GM12872 (cell line): ENCODE data around the gene CLTC.

Experiments used
- TF ChIP-seq, protein P1 (sequence below): IDR thresholded peaks from 3 replicates; pipeline ENCODE4 v1.5.1; 2011; ENCODE audit warnings: low read depth, mild to moderate bottlenecking, low read length, moderate library complexity; ENCODE audit not compliant: insufficient read depth

CLTC gene

GRCh38 chr17:59688496-59688895 lies 68.8 kb downstream of the CLTC start:
- TF ChIP-seq, protein P1, sequence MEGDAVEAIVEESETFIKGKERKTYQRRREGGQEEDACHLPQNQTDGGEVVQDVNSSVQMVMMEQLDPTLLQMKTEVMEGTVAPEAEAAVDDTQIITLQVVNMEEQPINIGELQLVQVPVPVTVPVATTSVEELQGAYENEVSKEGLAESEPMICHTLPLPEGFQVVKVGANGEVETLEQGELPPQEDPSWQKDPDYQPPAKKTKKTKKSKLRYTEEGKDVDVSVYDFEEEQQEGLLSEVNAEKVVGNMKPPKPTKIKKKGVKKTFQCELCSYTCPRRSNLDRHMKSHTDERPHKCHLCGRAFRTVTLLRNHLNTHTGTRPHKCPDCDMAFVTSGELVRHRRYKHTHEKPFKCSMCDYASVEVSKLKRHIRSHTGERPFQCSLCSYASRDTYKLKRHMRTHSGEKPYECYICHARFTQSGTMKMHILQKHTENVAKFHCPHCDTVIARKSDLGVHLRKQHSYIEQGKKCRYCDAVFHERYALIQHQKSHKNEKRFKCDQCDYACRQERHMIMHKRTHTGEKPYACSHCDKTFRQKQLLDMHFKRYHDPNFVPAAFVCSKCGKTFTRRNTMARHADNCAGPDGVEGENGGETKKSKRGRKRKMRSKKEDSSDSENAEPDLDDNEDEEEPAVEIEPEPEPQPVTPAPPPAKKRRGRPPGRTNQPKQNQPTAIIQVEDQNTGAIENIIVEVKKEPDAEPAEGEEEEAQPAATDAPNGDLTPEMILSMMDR = no peak

DNA sequence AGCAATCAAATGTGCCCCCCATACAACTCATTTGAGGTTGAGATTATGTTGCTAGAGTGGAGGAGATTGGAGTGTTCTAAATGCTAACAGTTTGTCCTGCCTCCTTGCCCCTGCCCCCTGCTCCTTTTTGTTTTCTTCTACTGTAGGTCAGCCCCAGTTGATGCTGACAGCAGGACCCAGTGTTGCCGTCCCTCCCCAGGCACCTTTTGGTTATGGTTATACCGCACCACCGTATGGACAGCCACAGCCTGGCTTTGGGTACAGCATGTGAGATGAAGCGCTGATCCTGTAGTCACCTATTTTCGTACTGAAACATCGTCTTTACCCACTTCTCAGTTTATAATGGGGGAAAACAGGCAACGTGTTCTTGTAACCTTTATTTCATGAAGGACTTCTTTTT lies 73.9 kb downstream of the CLTC start:
- TF ChIP-seq, protein P1 = no peak

GRCh38 chr17:59694344-59694743 lies 74.6 kb downstream of the CLTC start:
- TF ChIP-seq, protein P1 = no peak

DNA sequence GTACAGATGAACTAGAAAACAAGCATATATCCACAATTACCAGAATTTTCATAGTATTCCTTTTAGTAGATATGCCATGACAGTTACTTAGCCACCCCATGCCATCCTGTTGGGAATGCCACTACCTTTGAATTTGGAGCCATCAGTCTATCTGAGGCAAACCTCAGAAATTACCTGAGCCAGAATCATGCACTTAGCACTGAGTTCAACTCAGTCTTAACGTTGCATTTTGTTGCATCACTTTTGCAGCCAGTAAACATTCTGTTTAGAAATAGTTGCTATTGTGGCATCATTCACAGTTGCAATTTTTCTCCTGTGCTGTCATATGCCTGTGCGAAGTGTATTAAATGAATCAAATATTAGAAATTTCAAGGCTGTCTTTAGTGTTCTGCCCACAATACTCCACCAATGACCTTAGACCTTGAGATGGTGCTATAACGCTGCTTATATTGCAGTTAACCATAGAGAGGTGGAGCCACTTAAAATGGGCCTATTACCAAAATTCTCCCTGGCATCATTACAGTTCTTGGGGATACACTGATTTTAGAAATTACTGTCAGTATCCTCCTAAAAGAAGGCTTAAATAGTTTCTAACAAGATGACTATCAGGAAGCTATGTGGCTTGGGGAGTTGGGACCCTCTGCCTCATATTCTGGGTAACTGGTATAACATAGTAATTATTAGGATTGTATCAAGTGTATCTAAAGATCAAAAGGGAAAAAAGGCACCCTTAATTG lies 76.4 kb downstream of the CLTC start:
- TF ChIP-seq, protein P1 = no peak

DNA sequence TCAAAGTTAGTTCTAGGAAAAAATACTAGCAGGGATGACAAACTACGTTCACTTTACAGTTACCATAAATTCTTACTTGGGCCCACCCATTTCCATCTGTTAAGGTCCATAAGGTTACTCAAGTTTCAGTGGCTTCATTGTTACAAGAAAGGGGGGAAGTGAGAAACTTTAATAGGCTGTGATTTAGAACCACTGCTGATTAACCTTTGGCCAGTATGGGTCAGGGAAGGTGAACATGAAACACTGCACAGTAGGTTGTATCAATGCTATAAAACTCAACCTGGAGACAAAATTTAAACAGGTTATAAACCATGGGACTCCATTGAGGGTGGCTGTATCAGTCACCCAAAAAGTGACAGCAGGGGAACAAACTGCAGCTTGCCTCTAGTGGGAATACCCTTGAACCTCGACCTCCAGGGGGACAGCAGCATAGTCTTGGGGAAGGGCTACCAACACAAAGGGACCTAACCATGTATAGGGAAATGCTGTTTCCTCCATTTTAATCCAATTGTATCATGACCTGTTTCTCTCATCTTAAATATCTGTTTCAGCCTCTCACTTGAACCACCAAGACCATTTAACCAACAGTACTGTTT lies 77.1 kb downstream of the CLTC start:
- TF ChIP-seq, protein P1 = no peak

DNA sequence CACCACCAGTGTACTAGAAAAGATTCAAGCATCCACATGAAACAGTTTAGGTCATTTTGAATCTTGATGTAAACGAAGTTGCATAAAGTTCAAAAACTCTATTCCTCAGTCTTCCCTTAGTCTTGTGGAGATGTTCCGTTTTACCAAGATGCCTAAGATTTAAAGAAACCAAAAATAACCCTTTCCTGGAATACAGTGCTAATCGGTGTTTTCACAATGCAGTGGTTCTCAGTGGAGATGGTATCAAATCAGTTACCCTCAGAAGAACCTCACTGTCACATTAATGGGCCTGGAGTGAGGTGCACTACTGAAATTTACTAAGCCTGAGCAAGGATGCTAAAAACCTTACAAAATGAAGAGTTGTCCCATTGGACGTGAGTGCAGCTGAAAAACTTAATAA lies 78.4 kb downstream of the CLTC start:
- TF ChIP-seq, protein P1 = no peak

- TF ChIP-seq, protein P1 = no peak
These were observed 79.5 kb downstream of the CLTC start for GRCh38 chr17:59699218-59699617.
